Natural killer cell (primary cell): ENCODE measurements around the gene DIP2C. TPM values are rescaled to one million over a fixed set of nuclear protein-coding genes. Genes with fewer than 3 reads are reported as not detected.

Source experiments
- ATAC-seq, 3 donors: fragments of 150-1000 bp in 2 of 3; fragments of 200-7000 bp in 1 of 3; cut with Tn5 transposase; 1 replicate in 1 of 3; 2 replicates in 2 of 3; pipeline ENCODE4 v1.10.0; 2021; ENCODE audit warnings: mild to moderate bottlenecking in 2 of 3, moderate library complexity in 2 of 3
- DNase-seq, 2 donors: peaks; one replicate each; pipeline versions ENCODE4 v3.0.0 to v3.0.0-alpha.2; 2013 to 2021; ENCODE audit warnings: mixed read lengths in 1 of 2
- H3K27ac ChIP-seq: one replicate; pipeline ENCODE4 v1.5.1; 2013; ENCODE audit warnings: mild to moderate bottlenecking, low read length
- H3K27me3 ChIP-seq: one replicate; pipeline ENCODE4 v1.6.1; 2013; ENCODE audit warnings: low read length; ENCODE audit not compliant: control insufficient read depth, insufficient read depth
- H3K36me3 ChIP-seq: one replicate; pipeline ENCODE4 v1.6.1; 2013; ENCODE audit warnings: low read length; ENCODE audit not compliant: control insufficient read depth, insufficient read depth
- H3K4me1 ChIP-seq: one replicate; pipeline ENCODE4 v1.6.1; 2013; ENCODE audit warnings: low read length; ENCODE audit not compliant: control insufficient read depth, insufficient read depth
- H3K4me3 ChIP-seq: one replicate; pipeline ENCODE4 v1.5.1; 2013; ENCODE audit warnings: low read length
- H3K9me3 ChIP-seq: one replicate; pipeline ENCODE4 v1.6.1; 2013; ENCODE audit warnings: low read length; ENCODE audit not compliant: control insufficient read depth, insufficient read depth
- H3K27ac Mint-ChIP-seq, 2 donors: one replicate each; pipeline ENCODE4 v1.8.0; 2022; ENCODE audit warnings: mild to moderate bottlenecking in 2 of 2, mixed read lengths in 2 of 2, moderate library complexity in 1 of 2
- H3K27me3 Mint-ChIP-seq, 2 donors: one replicate each; pipeline ENCODE4 v1.8.0; 2022; ENCODE audit warnings: low read depth in 2 of 2, mixed read lengths in 2 of 2
- H3K36me3 Mint-ChIP-seq: one replicate; pipeline ENCODE4 v1.8.0; 2022; ENCODE audit warnings: mixed read lengths
- H3K4me1 Mint-ChIP-seq, 2 donors: one replicate each; pipeline ENCODE4 v1.8.0; 2022; ENCODE audit warnings: mixed read lengths in 2 of 2
- H3K4me3 Mint-ChIP-seq: one replicate; pipeline ENCODE4 v1.8.0; 2022; ENCODE audit warnings: mild to moderate bottlenecking, moderate library complexity, mixed read lengths
- H3K9me3 Mint-ChIP-seq, 2 donors: one replicate each; pipeline ENCODE4 v1.8.0; 2022; ENCODE audit warnings: mixed read lengths in 2 of 2
- CTCF ChIP-seq: fragments of 200-600 bp; IDR thresholded peaks from one replicate; pipeline ENCODE4 v1.8.0; 2022; ENCODE audit warnings: antibody characterized with exemption
- WGBS: methylation state at CpG from one replicate; pipeline ENCODE4 v1.1.7; 2013; ENCODE audit warnings: missing lambda C conversion rate; ENCODE audit not compliant: insufficient coverage; 5-methylcytosine and 5-hydroxymethylcytosine counted together
- intact Hi-C: fragments of 100-400 bp; cut with micrococcal nuclease; formaldehyde crosslinking; loops from one replicate; pipeline ENCODE4 v1.14.2; 2022
- total RNA-seq, 4 donors: library from RNA; stranded (reverse); fragments of 120-200 nt in 1 of 4; gene quantifications; one replicate each; pipeline versions ENCODE4 v1.2.3 to v1.2.4, GENCODE V29; 2013 to 2022

DIP2C gene
- total RNA-seq, 3 donors from 2014 or later (not counting 1 experiment from before 2014, with no cell fraction given): 1.5 to 5.8 (median 3.8) TPM

DNA sequence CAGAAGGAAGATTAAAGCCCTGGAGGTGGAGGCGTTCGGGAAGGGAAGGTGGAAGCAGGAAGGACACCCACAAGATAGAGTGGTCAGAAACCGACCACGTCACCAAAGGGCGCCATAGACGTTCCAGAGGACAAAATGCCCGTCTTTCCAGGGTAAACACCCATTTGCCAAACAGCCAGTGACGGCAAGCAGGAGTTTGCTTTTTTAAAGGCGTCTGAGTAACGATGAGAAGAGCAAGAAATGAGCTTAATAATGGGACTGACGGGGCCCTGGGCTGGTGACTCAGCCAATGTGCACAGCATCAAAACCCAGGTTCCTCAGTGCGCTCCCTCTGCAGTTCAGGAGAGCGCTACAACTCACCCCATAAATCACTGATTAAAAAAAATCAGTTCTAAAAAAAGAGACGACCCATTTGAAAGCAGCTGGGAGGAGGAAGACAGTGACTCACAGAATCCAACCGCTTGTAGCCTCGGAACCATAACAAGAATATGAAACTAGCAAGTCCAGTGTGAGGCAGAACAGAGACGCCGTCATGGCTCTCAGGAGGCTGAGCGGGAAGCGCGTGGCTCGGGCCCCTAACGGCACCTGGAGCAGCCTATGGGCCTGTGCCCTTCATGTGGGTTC, 5.9 kb downstream of the DIP2C start:
- H3K4me1 ChIP-seq: no peaks in the 10 kb centered on the region
- TF ChIP-seq CTCF: no peak
- H3K27ac Mint-ChIP-seq: no peak overlapping the region
- no peak overlapping the region for H3K4me3 Mint-ChIP-seq
- H3K27me3 Mint-ChIP-seq: peaks cover 11 to 21% of the 10 kb centered on the region in 2 donors
- no peak for DNase-seq
- ATAC-seq: no peak
- intact Hi-C loops: no loop called here
- H3K4me3 ChIP-seq: no peak overlapping the region
- no peaks in the 10 kb centered on the region for H3K36me3 Mint-ChIP-seq
- H3K27me3 ChIP-seq: no peaks in the 10 kb centered on the region
- H3K9me3 Mint-ChIP-seq: no peaks in the 10 kb centered on the region
- H3K9me3 ChIP-seq: no peaks in the 10 kb centered on the region
- no peak overlapping the region for H3K27ac ChIP-seq
- no peaks in the 10 kb centered on the region for H3K36me3 ChIP-seq
- WGBS: 79% methylated on average over 23 of the region's 23 CpGs
- no peaks in the 10 kb centered on the region for H3K4me1 Mint-ChIP-seq

DNA sequence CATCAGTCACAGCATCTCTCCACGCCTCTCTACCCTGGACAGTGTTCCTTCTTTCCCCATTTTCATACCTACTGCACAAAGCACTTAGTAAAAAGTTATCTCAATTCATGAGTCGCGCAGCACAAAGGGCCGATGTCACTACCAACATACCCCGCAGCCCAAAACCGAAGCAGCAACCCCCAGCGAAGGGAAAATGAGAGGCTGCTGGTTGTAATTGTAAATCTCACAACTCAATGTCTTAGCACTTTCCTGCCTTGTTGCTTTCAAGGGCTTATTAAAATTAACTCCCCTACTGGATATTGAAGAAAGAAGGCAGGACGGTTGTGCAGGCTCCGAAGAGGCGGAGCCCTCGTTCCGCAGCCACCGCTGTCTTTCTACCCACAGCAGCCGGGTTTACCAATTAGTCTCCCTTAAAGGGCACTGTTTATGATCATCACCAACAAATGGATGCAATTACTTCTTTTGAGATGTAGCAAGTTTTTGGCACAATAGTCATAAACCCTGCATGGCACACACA, 6.5 kb downstream of the DIP2C start:
- Histone ChIP-seq H3K27me3 (no peaks in the 10 kb centered on the region), H3K4me3 (no peak overlapping the region), H3K27ac (no peak overlapping the region), H3K36me3 (no peaks in the 10 kb centered on the region), H3K4me1 (no peaks in the 10 kb centered on the region), H3K9me3 (no peaks in the 10 kb centered on the region)
- WGBS: 85% methylated on average over 14 of the region's 14 CpGs
- no peaks in the 10 kb centered on the region for H3K4me1 Mint-ChIP-seq
- no peaks in the 10 kb centered on the region for H3K9me3 Mint-ChIP-seq
- H3K27ac Mint-ChIP-seq: no peak overlapping the region
- intact Hi-C loops: no loop called here
- H3K36me3 Mint-ChIP-seq: no peaks in the 10 kb centered on the region
- ATAC-seq (no peak), DNase-seq (no peak)
- peaks cover 5 to 16% of the 10 kb centered on the region in 2 donors for H3K27me3 Mint-ChIP-seq
- H3K4me3 Mint-ChIP-seq: no peak overlapping the region
- TF ChIP-seq CTCF: no peak

DNA sequence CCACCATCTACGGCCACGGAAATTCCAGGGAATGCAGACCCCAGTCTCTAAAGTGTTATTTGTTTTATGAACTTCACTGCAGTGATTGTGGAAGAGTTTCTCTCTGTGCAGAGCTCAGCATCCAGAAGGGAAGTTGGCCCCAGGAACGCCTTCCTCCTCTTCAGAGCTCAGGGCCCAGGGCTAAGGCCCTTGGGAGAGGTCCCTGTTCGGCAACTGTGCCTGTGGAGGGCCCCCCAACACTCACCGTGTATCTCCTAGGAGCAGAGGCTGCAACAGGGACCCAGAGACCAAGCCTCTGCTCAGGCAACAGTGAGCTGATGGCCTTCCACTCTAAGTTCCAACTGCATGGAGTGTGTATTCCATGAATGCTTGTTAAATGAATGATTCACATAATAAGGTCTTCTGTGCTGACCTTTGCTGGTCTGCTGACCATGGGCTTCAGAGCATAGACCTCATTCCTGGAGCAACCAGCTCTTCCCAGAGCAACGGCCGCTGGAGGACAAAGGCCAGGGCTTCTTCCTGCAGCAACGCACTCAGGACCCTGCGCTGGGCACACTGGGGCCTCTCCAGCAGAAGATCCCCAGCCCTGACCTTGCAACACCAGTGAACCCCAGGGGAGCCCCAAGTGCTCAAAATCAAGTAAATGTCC, 7.7 kb downstream of the DIP2C start:
- Histone ChIP-seq H3K4me1 (no peaks in the 10 kb centered on the region), H3K9me3 (no peaks in the 10 kb centered on the region), H3K27ac (no peak overlapping the region), H3K4me3 (no peak overlapping the region), H3K27me3 (no peaks in the 10 kb centered on the region), H3K36me3 (no peaks in the 10 kb centered on the region)
- Mint-ChIP-seq H3K36me3 (no peaks in the 10 kb centered on the region), H3K4me3 (no peak overlapping the region), H3K27me3 (peaks cover 0 to 4% of the 10 kb centered on the region in 2 donors), H3K4me1 (no peaks in the 10 kb centered on the region), H3K27ac (no peak overlapping the region), H3K9me3 (no peaks in the 10 kb centered on the region)
- 87% methylated on average over 9 of the region's 9 CpGs for WGBS
- ATAC-seq (no peak), DNase-seq (no peak)
- intact Hi-C loops: no loop called here
- TF ChIP-seq CTCF: no peak
